Renal cortex interstitium (tissue), 11 donors: ENCODE measurements around the gene SGK2. TPM values are rescaled to one million over a fixed set of nuclear protein-coding genes. Genes with fewer than 3 reads are reported as not detected.
"Not testable (repeated sequence)": the region's sequence is repeated elsewhere in the genome, so short reads cannot be mapped to it uniquely, and the experiment has no call there.

Source experiments
- DNase-seq, 11 donors: peaks; one replicate each; pipeline ENCODE4 v3.0.0-alpha.2; 2013; ENCODE audit warnings: low read depth in 9 of 11, low spot score in 4 of 11; ENCODE audit errors: extremely low read depth in 1 of 11
- polyA plus RNA-seq, 3 donors: library from polyadenylated mRNA; unstranded; fragments of 120-200 nt; gene quantifications; one replicate each; pipeline ENCODE4 v1.2.1, GENCODE V29; 2013; ENCODE audit not compliant: insufficient read length in 3 of 3

SGK2 gene
- polyA plus RNA-seq, 3 donors = 36.3 to 79.5 (median 38.9) TPM

DNA sequence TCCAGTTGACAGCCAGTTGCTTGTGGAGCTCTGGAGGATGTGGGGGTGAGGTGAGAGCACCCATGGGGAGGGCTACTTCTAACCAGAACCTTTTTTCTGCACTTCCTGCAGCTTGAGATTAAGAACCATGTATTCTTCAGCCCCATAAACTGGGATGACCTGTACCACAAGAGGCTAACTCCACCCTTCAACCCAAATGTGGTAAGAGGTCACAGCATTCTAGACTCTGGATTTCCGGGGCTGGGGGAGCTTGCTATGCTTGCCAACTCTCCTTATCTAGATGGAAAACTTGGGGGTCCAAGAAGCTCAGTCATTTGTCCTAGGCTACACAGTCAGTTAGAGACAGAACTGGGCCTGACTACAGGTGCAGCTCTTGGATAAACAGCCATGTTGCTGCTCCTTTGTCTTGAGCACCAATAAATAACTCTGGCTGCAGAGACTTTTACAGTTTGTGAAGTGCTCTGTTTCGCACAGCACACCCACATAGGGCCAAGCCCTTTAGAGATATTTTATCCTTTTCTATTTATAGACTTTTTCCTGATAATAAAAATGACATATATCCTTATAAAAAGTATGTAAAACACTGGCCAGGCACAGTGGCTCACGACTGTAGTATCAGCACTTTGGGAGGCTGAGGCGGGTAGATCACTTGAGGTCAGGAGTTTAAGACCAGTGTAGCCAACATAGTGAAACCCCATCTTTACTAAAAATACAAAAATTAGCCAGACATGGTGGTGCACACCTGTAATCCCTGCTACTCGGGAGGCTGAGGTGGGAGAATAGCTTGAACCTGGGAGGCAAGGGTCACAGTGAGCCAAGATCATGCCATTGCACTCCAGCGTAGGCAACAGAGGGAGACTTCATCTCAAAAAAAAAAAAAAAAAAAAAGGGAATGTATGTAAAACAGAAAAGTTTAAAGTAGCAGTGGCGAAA, 21.3 kb downstream of the SGK2 start:
- no peak for DNase-seq

DNA sequence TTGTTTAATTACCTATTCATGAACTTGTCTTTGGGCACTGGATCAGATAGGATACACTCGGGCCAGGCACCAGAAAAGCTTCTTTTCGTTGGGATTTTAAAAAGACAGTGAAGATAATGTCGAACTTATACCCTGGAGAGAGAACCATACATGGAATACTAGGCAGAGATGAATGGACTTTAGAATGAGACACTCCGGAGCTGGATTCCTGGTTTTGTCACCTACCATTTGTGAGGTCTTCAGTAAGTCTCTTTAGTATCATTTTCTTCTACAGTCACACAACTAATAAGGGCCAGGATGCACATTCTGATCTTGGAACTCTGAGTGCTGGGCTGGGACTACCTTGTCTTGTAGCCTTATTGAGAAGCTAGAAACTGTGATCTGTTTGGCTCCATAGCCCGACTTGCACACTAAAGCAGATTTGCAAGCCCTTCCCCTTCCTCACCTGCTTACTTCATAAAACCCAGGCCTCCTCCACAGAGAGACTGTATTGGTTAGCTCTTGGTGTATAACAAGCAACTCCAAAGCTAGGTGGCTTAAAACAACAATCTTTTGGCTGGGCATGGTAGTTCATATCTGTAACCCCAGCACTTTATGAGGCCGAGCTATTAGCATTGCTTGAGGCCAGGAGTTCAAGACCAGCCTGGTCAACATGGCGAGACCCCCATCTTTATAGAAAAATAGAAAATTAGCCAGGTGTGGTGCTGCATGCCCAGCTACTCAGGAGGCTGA, 24.5 kb downstream of the SGK2 start:
- DNase-seq = no peak

DNA sequence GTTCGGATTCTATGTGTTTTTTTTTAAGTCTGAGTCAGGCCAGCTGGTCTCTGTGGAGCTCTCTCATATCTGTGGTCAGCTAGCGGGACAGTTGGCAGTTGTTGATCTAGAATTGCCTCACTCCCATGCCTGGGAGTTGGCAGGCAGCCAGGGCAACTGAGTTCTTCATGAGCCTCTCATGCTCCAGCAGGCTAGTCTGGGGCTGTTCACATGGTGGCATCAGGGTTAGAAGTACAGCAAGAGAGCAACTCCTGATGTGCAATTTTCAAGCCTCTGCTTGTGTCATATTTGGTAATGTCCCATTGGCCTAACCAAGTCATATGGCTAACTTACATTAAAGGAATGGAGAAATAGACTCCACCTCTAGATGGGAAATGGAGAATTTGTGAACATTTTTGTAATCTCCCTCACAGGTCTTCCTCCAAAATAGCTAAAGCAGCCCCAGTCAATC, 25.2 kb downstream of the SGK2 start:
- DNase-seq = no peak

DNA sequence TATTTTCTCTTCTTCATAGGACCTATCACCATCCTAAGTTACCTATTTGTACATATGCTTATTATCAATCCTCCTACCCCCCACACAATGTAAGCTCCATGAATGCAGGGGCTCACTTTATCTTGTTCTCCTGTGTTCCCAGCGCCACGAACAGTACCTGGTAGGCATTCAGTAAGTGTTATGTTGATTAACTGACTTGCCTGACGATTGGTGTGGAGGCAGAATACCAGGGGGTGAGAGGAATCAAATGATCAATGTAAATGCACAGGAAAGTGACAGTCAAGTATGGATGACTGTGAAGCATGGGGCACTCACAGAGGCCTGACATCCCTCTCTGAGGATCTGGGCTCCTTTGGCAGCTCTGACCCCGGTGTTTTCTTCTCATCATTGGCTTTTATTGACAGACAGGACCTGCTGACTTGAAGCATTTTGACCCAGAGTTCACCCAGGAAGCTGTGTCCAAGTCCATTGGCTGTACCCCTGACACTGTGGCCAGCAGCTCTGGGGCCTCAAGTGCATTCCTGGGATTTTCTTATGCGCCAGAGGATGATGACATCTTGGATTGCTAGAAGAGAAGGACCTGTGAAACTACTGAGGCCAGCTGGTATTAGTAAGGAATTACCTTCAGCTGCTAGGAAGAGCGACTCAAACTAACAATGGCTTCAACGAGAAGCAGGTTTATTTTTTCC, 25.8 kb downstream of the SGK2 start:
- no peak for DNase-seq

DNA sequence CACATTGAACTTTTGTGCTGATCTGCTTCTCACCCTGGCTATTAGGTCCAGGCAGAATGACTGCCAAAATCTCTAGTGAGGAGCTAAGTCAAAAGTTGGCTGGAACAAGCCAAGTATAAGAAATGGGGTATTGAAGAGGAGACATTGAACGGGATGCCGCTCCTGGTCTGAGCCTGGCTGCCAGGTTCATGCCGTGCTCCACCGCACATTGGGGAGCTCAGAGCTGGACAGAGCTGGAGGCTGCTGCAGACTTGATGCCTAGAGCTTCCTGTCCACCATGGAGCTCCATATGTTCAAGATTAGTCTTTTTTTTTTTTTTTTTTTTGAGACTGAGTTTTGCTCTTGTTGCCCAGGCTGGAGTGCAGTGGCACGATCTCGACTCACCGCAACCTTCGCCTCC, 27.8 kb downstream of the SGK2 start:
- DNase-seq = no peak

DNA sequence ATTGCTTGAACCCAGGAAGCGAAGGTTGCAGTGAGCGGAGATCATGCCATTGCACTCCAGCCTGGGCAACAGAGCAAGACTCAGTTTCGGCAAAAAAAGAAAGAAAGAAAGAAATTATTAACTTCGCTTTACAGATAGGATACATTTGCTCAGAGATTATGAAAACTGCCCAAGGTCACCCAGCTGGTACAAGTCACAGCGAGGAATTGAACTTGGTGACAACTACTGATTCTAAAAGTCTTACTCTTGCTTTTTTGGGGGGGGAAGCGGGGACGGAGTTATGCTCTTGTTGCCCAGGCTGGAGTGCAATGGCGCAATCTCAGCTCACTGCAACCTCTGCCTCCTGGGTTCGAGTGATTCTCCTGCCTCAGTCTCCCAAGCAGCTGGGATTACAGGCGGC, 29.7 kb downstream of the SGK2 start:
- DNase-seq = not testable (repeated sequence)

DNA sequence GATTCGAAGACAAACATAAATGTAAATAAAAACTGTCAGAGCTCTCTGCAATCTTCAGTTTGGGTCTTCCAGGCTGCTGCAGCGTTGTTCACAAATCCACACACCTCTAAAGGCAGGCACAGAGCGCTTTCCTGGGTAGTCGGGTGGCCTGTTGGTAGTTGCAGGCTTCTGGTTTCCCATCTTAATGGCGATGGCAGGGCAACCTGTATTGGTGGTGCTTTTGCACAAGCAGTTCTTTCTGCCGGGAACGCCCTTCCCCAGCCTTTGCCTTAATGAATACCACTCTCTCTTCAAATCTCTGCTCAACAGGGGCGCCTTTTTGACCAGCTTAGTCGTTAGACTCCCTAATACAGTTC, 31.2 kb downstream of the SGK2 start:
- DNase-seq = peak in 3 of 11 donors; percentile 15 to 21 (median 19)

DNA sequence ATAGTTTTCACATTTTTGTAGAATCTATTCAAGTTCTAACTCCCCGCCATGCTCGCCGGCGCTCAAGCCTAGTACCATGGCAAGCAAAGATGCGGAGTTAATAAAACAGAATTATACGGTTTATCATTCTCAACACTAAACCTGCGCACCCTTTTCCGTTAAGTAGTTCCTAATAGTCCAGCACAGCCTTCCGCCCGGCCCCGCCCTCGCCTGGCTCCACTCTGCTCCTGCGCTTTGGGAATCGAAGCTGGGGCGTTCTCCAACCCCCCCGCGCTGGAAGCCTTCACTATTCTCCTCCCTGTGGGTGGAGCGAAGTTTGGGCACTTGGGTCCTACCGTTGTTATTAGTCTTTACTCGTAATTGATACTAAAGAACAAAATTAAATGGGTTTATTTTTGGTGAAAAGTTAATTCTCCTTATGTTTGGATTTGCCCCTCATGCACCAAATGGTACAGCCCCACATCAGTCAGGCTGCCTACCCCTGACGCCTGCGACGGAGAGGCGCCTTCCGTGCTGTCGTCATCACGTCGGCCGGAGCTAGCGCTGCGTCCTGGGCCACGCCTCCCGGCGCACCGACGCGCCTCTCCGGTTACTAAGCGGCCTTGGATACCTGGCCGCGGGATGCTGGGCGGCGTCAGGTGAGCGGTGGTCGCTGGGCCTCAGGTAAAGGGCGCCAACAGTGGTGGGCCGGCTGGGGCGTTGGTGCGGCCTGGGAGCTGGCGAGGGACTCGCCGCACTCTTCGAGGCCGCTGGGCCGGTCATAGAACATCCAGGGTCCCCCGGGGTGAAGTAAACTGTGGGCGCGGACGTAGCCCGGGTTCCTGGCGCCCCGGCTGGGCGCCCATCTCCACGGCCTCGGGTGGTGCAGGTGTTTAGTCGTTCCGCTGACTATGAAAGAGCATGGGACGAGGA, 31.8 kb downstream of the SGK2 start, which contains the start of gene IFT52:
Gene IFT52, plus strand, starts transcription at position 546 of the 912 bp plus-strand sequence. CDS start 3,762 bp downstream, outside the sequence.
- peak; percentile 84 to 95 (median 91) for DNase-seq

DNA sequence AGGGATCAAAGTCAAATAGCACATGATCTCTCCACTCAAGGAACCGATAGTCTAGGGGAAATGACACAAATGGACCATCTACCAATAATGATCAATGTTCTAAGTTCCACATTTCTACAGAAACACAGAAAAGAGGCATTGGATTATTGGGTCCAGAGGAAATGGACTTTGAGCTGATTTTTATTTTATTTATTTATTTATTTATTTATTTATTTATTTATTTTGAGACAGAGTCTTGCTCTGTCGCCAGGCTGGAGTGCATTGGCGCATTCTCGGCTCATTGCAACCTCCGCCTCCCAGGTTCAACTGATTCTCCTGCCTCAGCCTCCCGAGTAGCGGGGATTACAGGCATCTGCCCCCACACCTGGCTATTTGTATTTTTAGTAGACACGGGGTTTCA, 43.1 kb downstream of the SGK2 start:
- DNase-seq = not testable (repeated sequence)

DNA sequence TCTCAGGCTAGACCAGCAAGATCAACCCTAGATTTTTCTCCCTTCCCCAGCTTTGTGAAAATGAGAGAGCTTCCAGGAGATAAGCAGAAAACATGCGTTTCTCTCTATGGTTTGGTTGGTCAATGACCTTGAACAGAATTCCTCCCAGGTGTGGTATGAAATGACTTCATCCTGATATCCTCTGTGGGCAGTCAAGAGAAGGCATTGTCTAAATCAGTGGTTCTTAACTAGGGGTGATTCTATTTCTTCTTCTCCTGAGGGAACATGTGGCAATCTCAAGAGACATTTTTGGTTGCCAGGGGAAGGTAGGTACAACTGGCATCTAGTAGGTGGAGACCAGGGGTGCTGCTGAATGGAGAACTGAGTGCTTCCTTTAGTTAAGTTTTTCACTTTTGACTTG, 44.3 kb downstream of the SGK2 start:
- no peak for DNase-seq

DNA sequence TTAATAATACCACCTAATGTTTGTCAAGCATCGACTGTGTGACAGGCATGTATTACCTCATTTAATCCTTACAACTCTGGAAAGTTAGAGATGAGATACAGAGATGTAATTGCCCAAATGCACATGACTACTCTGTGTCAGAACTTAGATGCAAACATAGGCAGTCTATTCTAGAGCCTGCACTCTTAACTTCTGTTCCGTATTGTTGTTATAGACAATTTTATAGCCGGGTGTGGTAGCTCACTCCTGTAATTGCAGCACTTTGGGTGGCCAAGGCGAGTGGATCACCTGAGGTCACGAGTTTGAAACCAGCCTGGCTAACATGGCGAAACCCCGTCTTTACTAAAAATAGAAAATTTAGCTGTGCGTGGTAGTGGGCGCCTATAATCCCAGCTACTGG, 46.9 kb downstream of the SGK2 start:
- DNase-seq = no peak

DNA sequence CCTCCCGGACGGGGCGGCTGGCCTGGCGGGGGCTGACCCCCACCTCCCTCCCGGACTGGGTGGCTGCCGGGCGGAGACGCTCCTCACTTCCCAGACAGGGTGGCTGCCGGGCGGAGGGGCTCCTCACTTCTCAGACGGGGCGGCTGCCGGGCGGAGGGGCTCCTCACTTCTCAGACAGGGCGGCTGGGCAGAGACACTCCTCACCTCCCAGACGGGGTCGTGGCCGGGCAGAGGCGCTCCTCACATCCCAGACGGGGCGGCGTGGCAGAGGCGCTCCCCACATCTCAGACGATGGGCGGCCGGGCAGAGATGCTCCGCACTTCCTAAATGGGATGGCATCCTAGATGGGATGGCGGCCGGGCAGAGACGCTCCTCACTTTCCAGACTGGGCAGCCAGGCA, 48.5 kb downstream of the SGK2 start:
- DNase-seq = not testable (repeated sequence)

DNA sequence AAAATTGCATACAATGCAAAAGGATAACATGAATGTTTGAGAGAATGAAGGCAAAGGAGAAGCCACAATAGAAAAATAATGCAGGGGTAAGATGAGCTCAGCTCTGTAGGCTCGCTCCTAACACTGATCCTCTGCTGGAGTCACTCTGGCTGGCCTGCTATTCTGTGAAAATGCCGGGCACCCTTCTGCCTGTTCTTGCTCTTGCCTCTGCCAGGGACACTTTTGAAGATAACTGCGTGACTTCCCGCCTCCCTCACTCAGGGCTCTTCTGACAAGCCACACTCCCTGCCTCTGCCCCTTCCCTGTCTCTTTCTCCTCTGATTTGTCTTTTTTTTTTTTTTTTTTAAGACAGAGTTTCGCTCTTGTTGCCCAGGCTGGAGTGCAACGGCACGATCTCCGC, 72.8 kb downstream of the SGK2 start:
- DNase-seq = no peak

Other genes starting within 250 kb of the SGK2 start
- 100 to 1,000 TPM; 328 to 393 (median 344) TPM for gene SRSF6, start 101.1 kb upstream of the SGK2 start, polyA plus RNA-seq
- 10 to 100 TPM; 13.0 to 29.9 (median 13.3) TPM for gene L3MBTL1, start 51.3 kb upstream of the SGK2 start, polyA plus RNA-seq
- gene IFT52, start 31.9 kb downstream of the SGK2 start, polyA plus RNA-seq = 10 to 100 TPM; 64.7 to 79.2 (median 72.4) TPM
- gene MYBL2, start 108.1 kb downstream of the SGK2 start, polyA plus RNA-seq = 10 to 100 TPM; 22.9 to 33.0 (median 29.3) TPM
- not detected for gene GTSF1L, start 168.0 kb downstream of the SGK2 start, polyA plus RNA-seq